Spleen (tissue), 11 donors: ENCODE results near the gene GLDN. TPM values are rescaled to one million over a fixed set of nuclear protein-coding genes. Genes with fewer than 3 reads are reported as not detected.

Source experiments
- DNase-seq: peaks from one replicate; pipeline ENCODE4 v3.0.0-alpha.2; 2020
- H3K27ac ChIP-seq, 8 donors: fragments of 200-600 bp; sonication (generic) in 7 of 8; 1 replicate in 4 of 8; 2 replicates in 4 of 8; pipeline versions ENCODE4 v1.5.0 to v1.8.0; 2016 to 2021; ENCODE audit warnings: inconsistent platforms in 4 of 8, mild to moderate bottlenecking in 4 of 8, moderate library complexity in 1 of 8
- H3K27me3 ChIP-seq, 7 donors: fragments of 200-600 bp; sonication (generic) in 6 of 7; replicated peaks in 1 of 7; 1 replicate in 4 of 7; 2 replicates in 3 of 7; pipeline versions ENCODE4 v1.5.0 to v1.8.0; 2016 to 2021; ENCODE audit warnings: inconsistent platforms in 3 of 7, mild to moderate bottlenecking in 1 of 7
- H3K36me3 ChIP-seq, 6 donors: fragments of 200-600 bp; sonication (generic) in 5 of 6; 1 replicate in 4 of 6; 2 replicates in 2 of 6; pipeline versions ENCODE4 v1.5.0 to v1.8.0; 2016 to 2021; ENCODE audit warnings: inconsistent platforms in 2 of 6
- H3K4me1 ChIP-seq, 6 donors: fragments of 200-600 bp; sonication (generic) in 5 of 6; 1 replicate in 3 of 6; 2 replicates in 3 of 6; pipeline versions ENCODE4 v1.5.0 to v1.8.0; 2016 to 2021; ENCODE audit warnings: inconsistent platforms in 3 of 6
- H3K4me3 ChIP-seq, 8 donors: fragments of 200-600 bp; sonication (generic) in 7 of 8; 1 replicate in 4 of 8; 2 replicates in 4 of 8; pipeline versions ENCODE4 v1.5.0 to v1.8.0; 2016 to 2021; ENCODE audit warnings: inconsistent platforms in 4 of 8, mild to moderate bottlenecking in 4 of 8, moderate library complexity in 2 of 8
- H3K9me3 ChIP-seq, 8 donors: fragments of 200-600 bp; sonication (generic) in 7 of 8; 1 replicate in 4 of 8; 2 replicates in 4 of 8; pipeline versions ENCODE4 v1.5.0 to v1.8.0; 2016 to 2021; ENCODE audit warnings: inconsistent platforms in 4 of 8
- POLR2A ChIP-seq, 3 donors: fragments of 450-650 bp; IDR thresholded peaks; one replicate each; pipeline ENCODE4 v1.5.1; 2017; ENCODE audit warnings: antibody characterized with exemption in 3 of 3, mild to moderate bottlenecking in 1 of 3
- POLR2AphosphoS5 ChIP-seq, 3 donors: sonication (generic); formaldehyde crosslinking; IDR thresholded peaks; one replicate each; pipeline ENCODE4 v1.5.1; 2017; ENCODE audit warnings: antibody characterized with exemption in 3 of 3
- WGBS, 5 donors: extraction: QIAGEN DNeasy Blood & Tissue Kit in 3 of 5; methylation state at CpG; one replicate each; pipeline versions ENCODE4 v1.1.5 to v1.1.7; 2013 to 2018; 5-methylcytosine and 5-hydroxymethylcytosine counted together
- intact Hi-C: fragments of 100-400 bp; cut with DNase I; formaldehyde crosslinking; loops from one replicate; pipeline ENCODE4 v1.15.0; 2023; ENCODE audit warnings: low total_unique reads
- polyA plus RNA-seq, 3 donors: library from polyadenylated mRNA; stranded (reverse); fragments of 200-250 nt; gene quantifications; one replicate each; pipeline ENCODE4 v1.2.1, GENCODE V29; 2013
- total RNA-seq, 7 donors: library from RNA; depleted of rRNA in 3 of 7; stranded (reverse); fragments of >200 nt in 3 of 7; fragmentation: NEBNext Ultra II Directional in 4 of 7; extraction: Animal tissue kit (Norgen Biotek cat#: 25700) in 4 of 7; gene quantifications; one replicate each; pipeline versions ENCODE4 v1.1.0 to v1.2.1, GENCODE V29; 2016 to 2021
- TF ChIP-seq, protein P1 (sequence below), 11 experiments: fragments of 200-600 bp in 7 of 11; fragments of 450-650 bp in 4 of 11; sonication (generic) in 4 of 11; IDR thresholded peaks in 8 of 11; conservative IDR thresholded peaks in 3 of 11; 1 replicate in 7 of 11; 2 replicates in 4 of 11; pipeline versions ENCODE4 v1.4.0 to v1.8.0; 2016 to 2021; ENCODE audit warnings: antibody characterized with exemption in 11 of 11, inconsistent platforms in 4 of 11, mild to moderate bottlenecking in 1 of 11
- donor health status: healthy with polysubstance abuse.
- donor health status: DM: no; HTN: no; CAD: no; lungs with moderate emphysema.
- donor health status: DM: no; HTN: no; CAD: no.
- donor health status: Bipolar disorder and iron deficiency.
- donor health status: healthy.
- donor health status: DM: no; HTN: no; CAD: no.
- donor health status: DM: yes; HTN: yes; CAD: no.

The GLDN gene
- total and polyA plus RNA-seq, 10 donors, result 0.94 to 18.2 (median 3.5) TPM

GRCh38 chr15:51365417-51365816, 24.0 kb downstream of the GLDN start:
- Histone ChIP-seq H3K36me3 (no peaks in the 10 kb centered on the region), H3K4me1 (peaks cover 0 to 7% (median 0%) of the 10 kb centered on the region in 6 donors), H3K9me3 (no peaks in the 10 kb centered on the region), H3K4me3 (no peak overlapping the region), H3K27me3 (peaks cover 0 to 9% (median 0%) of the 10 kb centered on the region in 7 donors), H3K27ac (no peak overlapping the region)
- DNase-seq, result no peak
- intact Hi-C loops, result no loop called here
- 82 to 89% (median 87%) methylated on average over 6 of the region's 6 CpGs for WGBS, 5 donors
- TF ChIP-seq POLR2AphosphoS5 (IDR thresholded peaks at IDR 0.05) (no peak), POLR2A (IDR thresholded peaks at IDR 0.05) (no peak)
- TF ChIP-seq, protein P1, sequence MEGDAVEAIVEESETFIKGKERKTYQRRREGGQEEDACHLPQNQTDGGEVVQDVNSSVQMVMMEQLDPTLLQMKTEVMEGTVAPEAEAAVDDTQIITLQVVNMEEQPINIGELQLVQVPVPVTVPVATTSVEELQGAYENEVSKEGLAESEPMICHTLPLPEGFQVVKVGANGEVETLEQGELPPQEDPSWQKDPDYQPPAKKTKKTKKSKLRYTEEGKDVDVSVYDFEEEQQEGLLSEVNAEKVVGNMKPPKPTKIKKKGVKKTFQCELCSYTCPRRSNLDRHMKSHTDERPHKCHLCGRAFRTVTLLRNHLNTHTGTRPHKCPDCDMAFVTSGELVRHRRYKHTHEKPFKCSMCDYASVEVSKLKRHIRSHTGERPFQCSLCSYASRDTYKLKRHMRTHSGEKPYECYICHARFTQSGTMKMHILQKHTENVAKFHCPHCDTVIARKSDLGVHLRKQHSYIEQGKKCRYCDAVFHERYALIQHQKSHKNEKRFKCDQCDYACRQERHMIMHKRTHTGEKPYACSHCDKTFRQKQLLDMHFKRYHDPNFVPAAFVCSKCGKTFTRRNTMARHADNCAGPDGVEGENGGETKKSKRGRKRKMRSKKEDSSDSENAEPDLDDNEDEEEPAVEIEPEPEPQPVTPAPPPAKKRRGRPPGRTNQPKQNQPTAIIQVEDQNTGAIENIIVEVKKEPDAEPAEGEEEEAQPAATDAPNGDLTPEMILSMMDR (IDR thresholded peaks at IDR 0.05 in 8 of 11, conservative IDR thresholded peaks at IDR 0.05 in 3 of 11), result no peak

DNA sequence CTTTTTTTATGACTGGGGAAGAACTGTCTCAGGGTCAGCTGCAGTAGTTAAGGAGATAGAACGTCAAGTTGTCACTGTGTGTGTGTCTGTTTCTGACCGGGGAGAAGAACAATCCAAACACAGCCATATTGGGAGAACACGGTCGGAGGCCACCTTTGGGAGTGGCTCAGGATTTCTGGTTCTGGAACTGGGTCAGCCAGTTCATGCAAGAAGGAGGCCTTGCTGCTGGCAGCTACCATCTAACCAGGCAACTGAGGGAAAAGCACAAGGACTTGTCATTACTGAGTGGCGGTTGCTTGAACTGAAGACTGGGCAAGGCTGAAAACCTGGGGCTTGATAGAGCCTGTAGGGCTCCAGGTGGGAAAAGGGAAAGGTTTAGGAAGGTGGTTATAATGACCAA, 24.6 kb downstream of the GLDN start:
- no peak overlapping the region for H3K27ac ChIP-seq
- peaks cover 0 to 7% (median 0%) of the 10 kb centered on the region in 6 donors for H3K4me1 ChIP-seq
- TF ChIP-seq, protein P1 (IDR thresholded peaks at IDR 0.05 in 8 of 11, conservative IDR thresholded peaks at IDR 0.05 in 3 of 11), result no peak
- no peak for TF ChIP-seq POLR2A (IDR thresholded peaks at IDR 0.05)
- no peak for TF ChIP-seq POLR2AphosphoS5 (IDR thresholded peaks at IDR 0.05)
- H3K36me3 ChIP-seq, result no peaks in the 10 kb centered on the region
- H3K4me3 ChIP-seq, result no peak overlapping the region
- H3K27me3 ChIP-seq, result peaks cover 0 to 9% (median 0%) of the 10 kb centered on the region in 7 donors
- no peaks in the 10 kb centered on the region for H3K9me3 ChIP-seq
- no peak for DNase-seq
- intact Hi-C loops, result no loop called here
- WGBS, 5 donors, result 76 to 92% (median 87%) methylated on average over 5 of the region's 5 CpGs

- no peaks in the 10 kb centered on the region for H3K36me3 ChIP-seq
- no peak overlapping the region for H3K27ac ChIP-seq
- TF ChIP-seq, protein P1 (IDR thresholded peaks at IDR 0.05 in 8 of 11, conservative IDR thresholded peaks at IDR 0.05 in 3 of 11), result no peak
- TF ChIP-seq POLR2AphosphoS5 (IDR thresholded peaks at IDR 0.05), result no peak
- TF ChIP-seq POLR2A (IDR thresholded peaks at IDR 0.05), result no peak
- intact Hi-C loops, result no loop called here
- peaks cover 0 to 7% (median 0%) of the 10 kb centered on the region in 6 donors for H3K4me1 ChIP-seq
- H3K9me3 ChIP-seq, result no peaks in the 10 kb centered on the region
- H3K4me3 ChIP-seq, result no peak overlapping the region
- peaks cover 0 to 9% (median 0%) of the 10 kb centered on the region in 7 donors for H3K27me3 ChIP-seq
- 49 to 80% (median 71%) methylated on average over 3 of the region's 3 CpGs for WGBS, 5 donors
- no peak for DNase-seq
These were observed 25.5 kb downstream of the GLDN start for GRCh38 chr15:51366920-51367319.

GRCh38 chr15:51367322-51367976, 26.0 kb downstream of the GLDN start:
- WGBS, 5 donors, result 84 to 90% (median 86%) methylated on average over 10 of the region's 10 CpGs
- Histone ChIP-seq H3K27me3 (peaks cover 0 to 9% (median 0%) of the 10 kb centered on the region in 7 donors), H3K36me3 (no peaks in the 10 kb centered on the region), H3K9me3 (no peaks in the 10 kb centered on the region), H3K4me3 (no peak overlapping the region), H3K27ac (no peak overlapping the region), H3K4me1 (peaks cover 0 to 7% (median 0%) of the 10 kb centered on the region in 6 donors)
- TF ChIP-seq, protein P1 (IDR thresholded peaks at IDR 0.05 in 8 of 11, conservative IDR thresholded peaks at IDR 0.05 in 3 of 11), result no peak
- TF ChIP-seq POLR2A (IDR thresholded peaks at IDR 0.05), result no peak
- no peak for TF ChIP-seq POLR2AphosphoS5 (IDR thresholded peaks at IDR 0.05)
- intact Hi-C loops, result no loop called here
- DNase-seq, result no peak
